Inflammatory macrophage treated with lipopolysaccharide for 1 hour (primary cell): Measurements from ENCODE around the gene PHOSPHO1.
"Not testable (repeated sequence)": the region's sequence is repeated elsewhere in the genome, so short reads cannot be mapped to it uniquely, and the experiment has no call there.

Source experiments
- DNase-seq, 2 donors: peaks; one replicate each; pipeline ENCODE4 v3.0.0-alpha.2; 2020 to 2022

Gene PHOSPHO1

DNA sequence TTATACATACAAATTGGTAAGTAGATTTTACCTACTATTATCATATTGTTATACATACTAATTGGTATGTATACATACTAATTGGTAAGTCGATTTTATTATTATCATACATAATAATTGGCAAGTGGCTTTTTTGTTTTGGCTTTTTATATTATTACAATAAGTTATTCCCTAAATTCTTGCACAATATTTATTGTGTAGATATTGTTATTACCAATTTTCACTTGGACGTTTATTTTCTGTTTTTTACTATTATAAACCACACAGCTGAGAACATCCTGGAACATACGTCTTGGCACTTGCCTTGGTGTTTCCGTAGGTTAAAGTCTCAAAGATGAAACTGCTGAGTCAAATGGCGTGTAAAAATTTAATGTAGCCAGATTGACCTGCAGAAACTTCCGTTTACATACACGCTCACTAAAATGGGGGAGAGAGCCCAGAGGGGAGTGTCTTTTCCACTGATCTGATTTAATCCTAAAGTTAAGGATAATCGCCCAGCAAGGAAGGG lies 39.1 kb downstream of the PHOSPHO1 start:
- DNase-seq = no peak

DNA sequence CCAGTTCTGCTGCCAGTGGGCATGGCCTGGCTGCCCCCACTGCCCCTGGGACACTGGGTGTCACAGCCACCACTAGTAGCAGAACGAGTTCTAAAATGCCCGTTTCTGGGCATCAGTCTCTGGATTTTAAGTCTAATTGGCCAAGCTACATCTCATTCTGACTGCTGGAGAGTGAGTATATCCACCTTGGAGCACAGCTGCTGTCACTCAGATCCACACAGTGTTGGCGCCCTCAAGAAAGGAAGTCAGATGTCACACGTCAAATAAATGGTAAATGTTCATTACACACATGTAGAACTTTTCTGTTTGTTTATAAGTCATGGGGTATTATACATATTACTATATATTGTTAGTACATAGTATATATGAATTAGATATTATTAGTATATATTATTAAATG lies 39.7 kb downstream of the PHOSPHO1 start:
- DNase-seq = no peak

DNA sequence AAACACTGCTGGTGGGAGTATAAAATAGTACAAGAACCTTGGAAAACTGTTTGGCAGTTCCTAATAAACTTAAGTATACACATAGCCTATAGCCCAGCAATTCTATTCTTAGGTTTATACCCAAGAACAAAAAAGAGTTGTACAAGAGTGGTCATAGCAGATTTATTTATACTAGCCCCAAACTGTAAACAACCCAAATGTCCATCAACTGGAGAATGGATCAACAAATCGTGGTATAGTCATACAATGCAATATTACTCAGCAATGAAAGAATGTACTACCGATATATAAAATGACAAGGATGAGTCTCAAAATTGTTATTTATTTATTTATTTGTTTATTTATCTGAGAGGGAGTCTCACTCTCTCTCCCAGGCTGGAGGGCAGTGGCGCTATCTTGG lies 43.3 kb downstream of the PHOSPHO1 start:
- DNase-seq = no peak

GRCh38 chr17:49185381-49185780 lies 45.2 kb downstream of the PHOSPHO1 start:
- DNase-seq = not testable (repeated sequence)

- not testable (repeated sequence) for DNase-seq
Observed at GRCh38 chr17:49184522-49184921, 46.1 kb downstream of the PHOSPHO1 start.

GRCh38 chr17:49183801-49184200 lies 46.8 kb downstream of the PHOSPHO1 start:
- DNase-seq = no peak

DNA sequence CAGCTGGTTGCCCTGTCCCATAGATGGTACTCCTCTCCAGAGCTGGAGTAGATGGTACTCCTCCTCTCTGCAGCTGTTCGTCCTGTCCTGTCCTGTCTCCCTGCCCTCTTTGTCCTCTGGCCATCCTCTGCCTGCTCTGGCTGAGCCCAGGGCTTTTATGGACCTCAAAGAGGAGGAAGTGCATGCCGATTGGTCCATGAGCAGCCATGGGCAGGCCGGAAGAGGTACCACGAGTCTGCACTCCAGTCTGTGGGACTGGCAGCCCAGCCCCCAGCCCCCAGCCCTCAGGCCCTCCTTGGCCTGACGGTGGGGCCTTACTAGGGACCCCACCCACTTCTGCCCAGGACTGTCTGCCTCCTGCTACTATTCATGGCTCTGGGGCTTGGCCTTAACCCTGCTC lies 47.2 kb downstream of the PHOSPHO1 start:
- DNase-seq = no peak

- no peak for DNase-seq
Observed at GRCh38 chr17:49180998-49181635, 49.5 kb downstream of the PHOSPHO1 start.

DNA sequence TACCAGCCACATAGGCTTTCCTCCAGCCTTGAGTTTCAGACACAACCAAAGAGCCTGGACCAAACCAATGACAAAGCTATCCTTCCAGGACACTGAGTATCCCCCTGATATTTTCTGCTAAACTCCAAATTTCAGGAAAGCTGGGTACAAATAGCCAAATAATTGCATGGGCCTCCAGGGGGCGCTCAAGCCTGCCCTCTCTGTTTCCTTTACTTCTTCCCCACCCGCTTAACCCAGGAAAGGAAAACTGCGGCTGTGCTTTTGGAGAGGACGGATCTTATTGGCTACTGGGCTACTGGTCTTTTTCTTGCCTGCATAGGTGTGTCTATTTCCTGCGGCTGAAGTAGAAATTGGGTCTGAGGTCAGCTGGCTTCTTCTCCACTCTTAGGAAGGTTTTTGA lies 50.3 kb downstream of the PHOSPHO1 start:
- peak; percentile 47 to 87 for DNase-seq

DNA sequence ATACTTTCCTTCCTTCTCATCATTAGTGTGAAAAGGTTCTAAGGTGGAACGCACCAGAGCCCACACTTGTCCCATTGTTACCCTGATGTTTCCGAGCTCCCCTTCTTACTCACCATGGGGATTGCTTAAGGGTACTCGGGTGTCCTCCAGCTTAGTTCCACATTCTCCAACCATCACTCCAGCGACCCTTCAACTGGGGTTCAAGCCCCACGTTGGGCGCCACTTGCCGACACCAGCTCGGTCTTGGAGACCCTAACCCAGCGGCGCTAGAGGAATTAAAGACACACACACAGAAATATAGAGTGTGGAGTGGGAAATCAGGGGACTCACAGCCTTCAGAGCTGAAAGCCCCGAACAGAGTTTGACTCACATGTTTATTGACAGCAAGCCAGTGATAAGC lies 54.6 kb downstream of the PHOSPHO1 start:
- not testable (repeated sequence) for DNase-seq
